ENCODE results near the gene CCDC82.

DNA sequence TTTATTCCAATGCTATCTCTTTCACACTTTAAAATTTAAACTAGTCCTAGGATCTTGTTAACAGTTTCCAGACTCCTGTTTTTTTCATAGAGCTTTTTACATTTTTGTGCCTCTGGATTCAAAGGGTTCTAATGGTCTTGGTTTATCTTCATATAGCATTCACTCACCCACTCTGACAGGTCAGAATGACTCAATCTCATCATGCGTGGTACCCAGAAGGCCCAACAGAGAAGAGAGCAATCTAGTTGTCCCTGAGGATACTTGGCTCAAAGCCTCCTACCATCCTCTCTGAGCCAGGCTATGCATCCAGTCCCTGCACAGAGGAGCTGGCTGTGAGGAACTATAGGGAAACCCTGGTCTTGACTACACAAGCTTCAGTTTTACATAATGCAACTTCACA, 74.2 kb downstream of the CCDC82 start:
- TF ChIP-seq RAD21 (IDR thresholded peaks at IDR 0.05; ENCODE audit: low read length) (no peak), RFX5 (IDR thresholded peaks at IDR 0.05; ENCODE audit: low read length) (no peak), EZH2phosphoT487 (IDR thresholded peaks at IDR 0.05; ENCODE audit: borderline replicate concordance, low read depth) (no peak), EP300 (IDR thresholded peaks at IDR 0.05; ENCODE audit: borderline replicate concordance in 1 of 2, low read depth in 1 of 2, low read length in 1 of 2) (no peak), POLR2AphosphoS5 (IDR thresholded peaks at IDR 0.05; ENCODE audit: low read depth, low read length) (no peak), RCOR1 (IDR thresholded peaks at IDR 0.05; ENCODE audit: low read length) (no peak), SIN3A (IDR thresholded peaks at IDR 0.05; ENCODE audit: borderline replicate concordance, low read depth, low read length) (no peak), RXRA (IDR thresholded peaks at IDR 0.05; ENCODE audit: borderline replicate concordance, low read depth) (no peak)
- TF ChIP-seq, protein P1, sequence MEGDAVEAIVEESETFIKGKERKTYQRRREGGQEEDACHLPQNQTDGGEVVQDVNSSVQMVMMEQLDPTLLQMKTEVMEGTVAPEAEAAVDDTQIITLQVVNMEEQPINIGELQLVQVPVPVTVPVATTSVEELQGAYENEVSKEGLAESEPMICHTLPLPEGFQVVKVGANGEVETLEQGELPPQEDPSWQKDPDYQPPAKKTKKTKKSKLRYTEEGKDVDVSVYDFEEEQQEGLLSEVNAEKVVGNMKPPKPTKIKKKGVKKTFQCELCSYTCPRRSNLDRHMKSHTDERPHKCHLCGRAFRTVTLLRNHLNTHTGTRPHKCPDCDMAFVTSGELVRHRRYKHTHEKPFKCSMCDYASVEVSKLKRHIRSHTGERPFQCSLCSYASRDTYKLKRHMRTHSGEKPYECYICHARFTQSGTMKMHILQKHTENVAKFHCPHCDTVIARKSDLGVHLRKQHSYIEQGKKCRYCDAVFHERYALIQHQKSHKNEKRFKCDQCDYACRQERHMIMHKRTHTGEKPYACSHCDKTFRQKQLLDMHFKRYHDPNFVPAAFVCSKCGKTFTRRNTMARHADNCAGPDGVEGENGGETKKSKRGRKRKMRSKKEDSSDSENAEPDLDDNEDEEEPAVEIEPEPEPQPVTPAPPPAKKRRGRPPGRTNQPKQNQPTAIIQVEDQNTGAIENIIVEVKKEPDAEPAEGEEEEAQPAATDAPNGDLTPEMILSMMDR (IDR thresholded peaks at IDR 0.05) = no peak
- TF ChIP-seq, protein P2, sequence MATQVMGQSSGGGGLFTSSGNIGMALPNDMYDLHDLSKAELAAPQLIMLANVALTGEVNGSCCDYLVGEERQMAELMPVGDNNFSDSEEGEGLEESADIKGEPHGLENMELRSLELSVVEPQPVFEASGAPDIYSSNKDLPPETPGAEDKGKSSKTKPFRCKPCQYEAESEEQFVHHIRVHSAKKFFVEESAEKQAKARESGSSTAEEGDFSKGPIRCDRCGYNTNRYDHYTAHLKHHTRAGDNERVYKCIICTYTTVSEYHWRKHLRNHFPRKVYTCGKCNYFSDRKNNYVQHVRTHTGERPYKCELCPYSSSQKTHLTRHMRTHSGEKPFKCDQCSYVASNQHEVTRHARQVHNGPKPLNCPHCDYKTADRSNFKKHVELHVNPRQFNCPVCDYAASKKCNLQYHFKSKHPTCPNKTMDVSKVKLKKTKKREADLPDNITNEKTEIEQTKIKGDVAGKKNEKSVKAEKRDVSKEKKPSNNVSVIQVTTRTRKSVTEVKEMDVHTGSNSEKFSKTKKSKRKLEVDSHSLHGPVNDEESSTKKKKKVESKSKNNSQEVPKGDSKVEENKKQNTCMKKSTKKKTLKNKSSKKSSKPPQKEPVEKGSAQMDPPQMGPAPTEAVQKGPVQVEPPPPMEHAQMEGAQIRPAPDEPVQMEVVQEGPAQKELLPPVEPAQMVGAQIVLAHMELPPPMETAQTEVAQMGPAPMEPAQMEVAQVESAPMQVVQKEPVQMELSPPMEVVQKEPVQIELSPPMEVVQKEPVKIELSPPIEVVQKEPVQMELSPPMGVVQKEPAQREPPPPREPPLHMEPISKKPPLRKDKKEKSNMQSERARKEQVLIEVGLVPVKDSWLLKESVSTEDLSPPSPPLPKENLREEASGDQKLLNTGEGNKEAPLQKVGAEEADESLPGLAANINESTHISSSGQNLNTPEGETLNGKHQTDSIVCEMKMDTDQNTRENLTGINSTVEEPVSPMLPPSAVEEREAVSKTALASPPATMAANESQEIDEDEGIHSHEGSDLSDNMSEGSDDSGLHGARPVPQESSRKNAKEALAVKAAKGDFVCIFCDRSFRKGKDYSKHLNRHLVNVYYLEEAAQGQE (IDR thresholded peaks at IDR 0.05; ENCODE audit: low read depth, low read length) = no peak
- TF ChIP-seq, protein P3, sequence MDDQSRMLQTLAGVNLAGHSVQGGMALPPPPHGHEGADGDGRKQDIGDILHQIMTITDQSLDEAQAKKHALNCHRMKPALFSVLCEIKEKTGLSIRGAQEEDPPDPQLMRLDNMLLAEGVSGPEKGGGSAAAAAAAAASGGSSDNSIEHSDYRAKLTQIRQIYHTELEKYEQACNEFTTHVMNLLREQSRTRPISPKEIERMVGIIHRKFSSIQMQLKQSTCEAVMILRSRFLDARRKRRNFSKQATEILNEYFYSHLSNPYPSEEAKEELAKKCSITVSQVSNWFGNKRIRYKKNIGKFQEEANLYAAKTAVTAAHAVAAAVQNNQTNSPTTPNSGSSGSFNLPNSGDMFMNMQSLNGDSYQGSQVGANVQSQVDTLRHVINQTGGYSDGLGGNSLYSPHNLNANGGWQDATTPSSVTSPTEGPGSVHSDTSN (IDR thresholded peaks at IDR 0.05) = peak; percentile 36; the same call in 1 of the 2 replicates
- TF ChIP-seq, protein P4, sequence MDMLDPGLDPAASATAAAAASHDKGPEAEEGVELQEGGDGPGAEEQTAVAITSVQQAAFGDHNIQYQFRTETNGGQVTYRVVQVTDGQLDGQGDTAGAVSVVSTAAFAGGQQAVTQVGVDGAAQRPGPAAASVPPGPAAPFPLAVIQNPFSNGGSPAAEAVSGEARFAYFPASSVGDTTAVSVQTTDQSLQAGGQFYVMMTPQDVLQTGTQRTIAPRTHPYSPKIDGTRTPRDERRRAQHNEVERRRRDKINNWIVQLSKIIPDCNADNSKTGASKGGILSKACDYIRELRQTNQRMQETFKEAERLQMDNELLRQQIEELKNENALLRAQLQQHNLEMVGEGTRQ (IDR thresholded peaks at IDR 0.05; ENCODE audit: borderline replicate concordance, low read depth, low read length) = no peak
- TF ChIP-seq, protein P5, sequence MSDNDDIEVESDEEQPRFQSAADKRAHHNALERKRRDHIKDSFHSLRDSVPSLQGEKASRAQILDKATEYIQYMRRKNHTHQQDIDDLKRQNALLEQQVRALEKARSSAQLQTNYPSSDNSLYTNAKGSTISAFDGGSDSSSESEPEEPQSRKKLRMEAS (IDR thresholded peaks at IDR 0.05; ENCODE audit: low read depth) = no peak
